Measurements from ENCODE around the gene TNRC18.

GRCh38 chr7:5431560-5432015 lies 8.0 kb upstream of the TNRC18 start:
- no peak for TF ChIP-seq POLR2A (IDR thresholded peaks at IDR 0.05; ENCODE audit: low read depth, low read length)
- TF ChIP-seq TAF1 (IDR thresholded peaks at IDR 0.05; ENCODE audit: low read depth, low read length): no peak
- TF ChIP-seq POLR2AphosphoS5 (IDR thresholded peaks at IDR 0.05; ENCODE audit: low read depth, low read length): no peak
